Adipocyte (in vitro differentiated cells): ENCODE measurements around the gene TLK1.
A peak's percentile ranks its signal among the peaks of the same experiment; 100 is the strongest.
"Not testable (repeated sequence)": the region's sequence is repeated elsewhere in the genome, so short reads cannot be mapped to it uniquely, and the experiment has no call there.

ENCODE experiments used
- DNase-seq: peaks from one replicate; pipeline ENCODE4 v3.0.0-alpha.2; 2015; ENCODE audit warnings: low read depth
- H3K27me3 ChIP-seq: replicated peaks from 2 replicates; pipeline ENCODE4 v1.7.0; 2013; ENCODE audit warnings: mild to moderate bottlenecking, low read length, moderate library complexity; ENCODE audit not compliant: control insufficient read depth, insufficient read depth
- H3K36me3 ChIP-seq: 2 replicates; pipeline ENCODE4 v1.7.0; 2013; ENCODE audit warnings: low read length, mild to moderate bottlenecking, moderate library complexity; ENCODE audit not compliant: control insufficient read depth, insufficient read depth, severe bottlenecking
- H3K4me1 ChIP-seq: 2 replicates; pipeline ENCODE4 v1.7.0; 2013; ENCODE audit warnings: mild to moderate bottlenecking, low read length, moderate library complexity; ENCODE audit not compliant: control insufficient read depth, insufficient read depth
- H3K4me3 ChIP-seq: 2 replicates; pipeline ENCODE4 v1.7.0; 2013; ENCODE audit warnings: mild to moderate bottlenecking, low read length, moderate library complexity
- H3K9ac ChIP-seq: 2 replicates; pipeline ENCODE4 v1.7.0; 2013; ENCODE audit warnings: mild to moderate bottlenecking, low read length, moderate library complexity
- H3K9me3 ChIP-seq: 2 replicates; pipeline ENCODE4 v1.7.0; 2013; ENCODE audit warnings: mild to moderate bottlenecking, low read length, moderate library complexity; ENCODE audit not compliant: control insufficient read depth

The TLK1 gene

GRCh38 chr2:171095014-171095582 is 65.6 kb downstream of the TLK1 start:
- Histone ChIP-seq H3K9ac (no peak overlapping the region), H3K4me3 (no peak overlapping the region), H3K36me3 (peaks cover 6% of the 10 kb centered on the region), H3K9me3 (peaks cover 17% of the 10 kb centered on the region), H3K27me3 (no peaks in the 10 kb centered on the region), H3K4me1 (no peaks in the 10 kb centered on the region)
- no peak for DNase-seq

- H3K4me3 ChIP-seq, H3K9me3 ChIP-seq, DNase-seq, H3K4me1 ChIP-seq, H3K27me3 ChIP-seq, H3K9ac ChIP-seq, H3K36me3 ChIP-seq: not testable (repeated sequence)
These were observed 69.2 kb downstream of the TLK1 start for GRCh38 chr2:171091517-171091916.

GRCh38 chr2:171089489-171089888 is 71.2 kb downstream of the TLK1 start:
- H3K27me3 ChIP-seq, result no peaks in the 10 kb centered on the region
- H3K4me1 ChIP-seq, result peaks cover 7% of the 10 kb centered on the region
- no peak for DNase-seq
- H3K9ac ChIP-seq, result no peak overlapping the region
- H3K4me3 ChIP-seq, result no peak overlapping the region
- peaks cover 3% of the 10 kb centered on the region for H3K36me3 ChIP-seq
- no peaks in the 10 kb centered on the region for H3K9me3 ChIP-seq

- Histone ChIP-seq H3K27me3 (no peaks in the 10 kb centered on the region), H3K9ac (no peak overlapping the region), H3K36me3 (peaks cover 3% of the 10 kb centered on the region), H3K4me3 (no peak overlapping the region), H3K9me3 (no peaks in the 10 kb centered on the region), H3K4me1 (peaks cover 7% of the 10 kb centered on the region)
- DNase-seq, result no peak
These were observed 72.4 kb downstream of the TLK1 start for GRCh38 chr2:171088057-171088834.

- no peaks in the 10 kb centered on the region for H3K9me3 ChIP-seq
- peaks cover 3% of the 10 kb centered on the region for H3K36me3 ChIP-seq
These were observed 73.1 kb downstream of the TLK1 start for GRCh38 chr2:171087547-171087946.

GRCh38 chr2:171086352-171087290 is 74.1 kb downstream of the TLK1 start:
- Histone ChIP-seq H3K27me3 (no peaks in the 10 kb centered on the region), H3K4me1 (peaks cover 7% of the 10 kb centered on the region), H3K9ac (peak overlapping the region; percentile 52), H3K36me3 (peaks cover 2% of the 10 kb centered on the region), H3K9me3 (no peaks in the 10 kb centered on the region), H3K4me3 (peak overlapping the region; percentile 74)
- DNase-seq, result peak; percentile 69

More at GRCh38 chr2:171087547-171087946, 73.1 kb downstream of the TLK1 start:
- Histone ChIP-seq H3K9ac (no peak overlapping the region), H3K27me3 (no peaks in the 10 kb centered on the region), H3K4me1 (peaks cover 7% of the 10 kb centered on the region), H3K4me3 (no peak overlapping the region)
- DNase-seq, result no peak

- Histone ChIP-seq H3K4me3 (no peak overlapping the region), H3K4me1 (peaks cover 7% of the 10 kb centered on the region), H3K9me3 (no peaks in the 10 kb centered on the region), H3K9ac (no peak overlapping the region), H3K27me3 (no peaks in the 10 kb centered on the region), H3K36me3 (peaks cover 5% of the 10 kb centered on the region)
- DNase-seq, result no peak
These were observed 76.6 kb downstream of the TLK1 start for GRCh38 chr2:171084128-171084527.

GRCh38 chr2:171083451-171083850 is 77.2 kb downstream of the TLK1 start:
- peaks cover 11% of the 10 kb centered on the region for H3K36me3 ChIP-seq
- no peaks in the 10 kb centered on the region for H3K27me3 ChIP-seq
- no peak for DNase-seq
- peaks cover 7% of the 10 kb centered on the region for H3K4me1 ChIP-seq
- no peaks in the 10 kb centered on the region for H3K9me3 ChIP-seq
- no peak overlapping the region for H3K4me3 ChIP-seq
- no peak overlapping the region for H3K9ac ChIP-seq

- H3K4me1 ChIP-seq, result peaks cover 4% of the 10 kb centered on the region
- H3K27me3 ChIP-seq, result no peaks in the 10 kb centered on the region
- H3K36me3 ChIP-seq, result peaks cover 15% of the 10 kb centered on the region
- H3K9me3 ChIP-seq, result no peaks in the 10 kb centered on the region
- no peak for DNase-seq
- no peak overlapping the region for H3K4me3 ChIP-seq
- no peak overlapping the region for H3K9ac ChIP-seq
These were observed 79.0 kb downstream of the TLK1 start for GRCh38 chr2:171081649-171082111.

GRCh38 chr2:171080607-171081006 is 80.1 kb downstream of the TLK1 start:
- H3K27me3 ChIP-seq, result no peaks in the 10 kb centered on the region
- no peak for DNase-seq
- H3K4me1 ChIP-seq, result no peaks in the 10 kb centered on the region
- peaks cover 15% of the 10 kb centered on the region for H3K36me3 ChIP-seq
- H3K9me3 ChIP-seq, result no peaks in the 10 kb centered on the region
- H3K9ac ChIP-seq, result no peak overlapping the region
- H3K4me3 ChIP-seq, result no peak overlapping the region

- peaks cover 22% of the 10 kb centered on the region for H3K36me3 ChIP-seq
- H3K9ac ChIP-seq, H3K4me1 ChIP-seq, H3K4me3 ChIP-seq, H3K27me3 ChIP-seq, DNase-seq, H3K9me3 ChIP-seq: not testable (repeated sequence)
These were observed 84.3 kb downstream of the TLK1 start for GRCh38 chr2:171076422-171076821.
